A549 (cell line): ENCODE data around the gene CYP26B1. TPM values are rescaled to one million over a fixed set of nuclear protein-coding genes. Genes with fewer than 3 reads are reported as not detected.

Experiments used
- ATAC-seq, 2 experiments: fragments of 200-7000 bp in 1 of 2; fragments of >200 bp in 1 of 2; cut with Nextera tagmentation in 1 of 2; cut with Tn5 transposase in 1 of 2; 3 replicates each; pipeline versions ENCODE4 v1.8.0 to v1.9.1; 2018 to 2020; ENCODE audit warnings: mild to moderate bottlenecking in 1 of 2, moderate library complexity in 1 of 2
- CTCF ChIA-PET: fragments of 300-600 bp; sonication (Branson Sonifier 250); formaldehyde crosslinking; extraction: SDS; loops from one replicate; lab custom pipeline; 2021; ENCODE audit warnings: antibody characterized with exemption, inconsistent platforms; lab: Yijun Ruan, JAX
- POLR2A ChIA-PET: fragments of 350-600 bp; formaldehyde crosslinking; extraction: SDS; loops from one replicate; lab custom pipeline; 2021; ENCODE audit warnings: antibody characterized with exemption, inconsistent platforms; lab: Yijun Ruan, JAX
- DNase-seq, 2 experiments: peaks; one replicate each; pipeline versions ENCODE4 v3.0.0 to v3.0.0-alpha.2; 2011 to 2016; ENCODE audit warnings: low read depth in 1 of 2, low spot score in 1 of 2
- FAIRE-seq: peaks from 2 replicates; lab custom pipeline; 2011; peaks lifted over from hg19 to GRCh38; lab: Jason Lieb, UNC
- H3K27ac ChIP-seq, 2 experiments: fragments of >200 bp; sonication (Bioruptor Twin); formaldehyde crosslinking; 3 replicates each; pipeline ENCODE4 v1.5.1; 2016 to 2017
- H3K4me1 ChIP-seq: fragments of >200 bp; sonication (Bioruptor Twin); formaldehyde crosslinking; 3 replicates; pipeline ENCODE4 v1.6.1; 2016
- H3K4me2 ChIP-seq: fragments of >200 bp; sonication (Bioruptor Twin); formaldehyde crosslinking; 3 replicates; pipeline ENCODE4 v1.6.1; 2016
- H3K4me3 ChIP-seq: fragments of >200 bp; sonication (Bioruptor Twin); formaldehyde crosslinking; 3 replicates; pipeline ENCODE4 v1.5.1; 2016
- H3K9me3 ChIP-seq: fragments of >200 bp; sonication (Bioruptor Twin); formaldehyde crosslinking; 3 replicates; pipeline ENCODE4 v1.6.1; 2016
- ATOH8 ChIP-seq: fragments of 250-450 bp; sonication (Bioruptor Pico); IDR thresholded peaks from 2 replicates; pipeline ENCODE4 v1.5.0; 2020; ENCODE audit warnings: low read depth, mild to moderate bottlenecking, moderate library complexity
- CBX2 ChIP-seq: fragments of 200-600 bp; sonication (generic); IDR thresholded peaks from 2 replicates; pipeline ENCODE4 v1.6.1; 2016; ENCODE audit warnings: low read depth, mild to moderate bottlenecking, borderline replicate concordance
- CHD2 ChIP-seq: fragments of 150-350 bp; IDR thresholded peaks from 2 replicates; pipeline ENCODE4 v1.6.1; 2014; ENCODE audit warnings: low read length; ENCODE audit not compliant: partially characterized antibody
- CHD4 ChIP-seq: fragments of 200-600 bp; sonication (generic); IDR thresholded peaks from 2 replicates; pipeline ENCODE4 v1.6.1; 2016; ENCODE audit warnings: antibody characterized with exemption, mild to moderate bottlenecking, borderline replicate concordance
- EHF ChIP-seq: fragments of 250-450 bp; sonication (Bioruptor Pico); IDR thresholded peaks from 2 replicates; pipeline ENCODE4 v1.5.0; 2020; ENCODE audit warnings: mild to moderate bottlenecking
- EP300 ChIP-seq, 2 experiments: fragments of >200 bp; sonication (Bioruptor Twin); formaldehyde crosslinking; IDR thresholded peaks; 2 replicates in 1 of 2; 3 replicates in 1 of 2; pipeline ENCODE4 v1.6.1; 2016 to 2017
- ESRRA ChIP-seq: fragments of 150-350 bp; IDR thresholded peaks from 2 replicates; pipeline ENCODE4 v1.6.1; 2014; ENCODE audit warnings: mild to moderate bottlenecking, low read length, borderline replicate concordance
- FOXS1 ChIP-seq: fragments of 250-450 bp; sonication (Bioruptor Pico); IDR thresholded peaks from 2 replicates; pipeline ENCODE4 v1.5.0; 2020; ENCODE audit warnings: mild to moderate bottlenecking, moderate library complexity
- GATA3 ChIP-seq: IDR thresholded peaks from 2 replicates; pipeline ENCODE4 v1.6.1; 2012; ENCODE audit warnings: borderline replicate concordance
- HDAC2 ChIP-seq: fragments of 200-600 bp; sonication (generic); IDR thresholded peaks from 2 replicates; pipeline ENCODE4 v1.6.1; 2016
- HMGXB4 ChIP-seq: fragments of 250-450 bp; sonication (Bioruptor Pico); IDR thresholded peaks from 2 replicates; pipeline ENCODE4 v1.5.0; 2021; ENCODE audit warnings: mild to moderate bottlenecking, moderate library complexity, borderline replicate concordance
- MAFK ChIP-seq: fragments of 450-650 bp; IDR thresholded peaks from 2 replicates; pipeline ENCODE4 v1.6.1; 2014; ENCODE audit not compliant: partially characterized antibody
- MAZ ChIP-seq: fragments of 150-350 bp; IDR thresholded peaks from 2 replicates; pipeline ENCODE4 v1.6.1; 2014; ENCODE audit warnings: antibody characterized with exemption, low read depth, low read length, borderline replicate concordance
- NFE2L2 ChIP-seq: fragments of 150-350 bp; conservative IDR thresholded peaks from 2 replicates; pipeline ENCODE4 v1.6.1; 2014; ENCODE audit warnings: low read length
- NR3C1 ChIP-seq: fragments of >200 bp; sonication (Bioruptor Twin); formaldehyde crosslinking; IDR thresholded peaks from 3 replicates; pipeline ENCODE4 v1.6.1; 2017
- PHF8 ChIP-seq: fragments of 200-600 bp; sonication (generic); IDR thresholded peaks from 2 replicates; pipeline ENCODE4 v1.6.1; 2016; ENCODE audit warnings: low read depth, mild to moderate bottlenecking, antibody characterized with exemption, moderate library complexity, borderline replicate concordance
- RNF2 ChIP-seq: fragments of 200-600 bp; sonication (generic); IDR thresholded peaks from 2 replicates; pipeline ENCODE4 v1.6.1; 2016; ENCODE audit warnings: low read depth, mild to moderate bottlenecking, antibody characterized with exemption, moderate library complexity, borderline replicate concordance
- SREBF2 ChIP-seq: fragments of 450-650 bp; IDR thresholded peaks from 2 replicates; pipeline ENCODE4 v1.6.1; 2014; ENCODE audit warnings: mild to moderate bottlenecking, moderate library complexity
- ZC3H11A ChIP-seq: fragments of 450-650 bp; IDR thresholded peaks from 2 replicates; pipeline ENCODE4 v1.6.1; 2014; ENCODE audit warnings: antibody characterized with exemption, mild to moderate bottlenecking
- ZFP36 ChIP-seq: fragments of 450-650 bp; IDR thresholded peaks from 2 replicates; pipeline ENCODE4 v1.6.1; 2014; ENCODE audit warnings: borderline replicate concordance; ENCODE audit not compliant: partially characterized antibody
- ZSCAN20 ChIP-seq: fragments of 250-450 bp; sonication (Bioruptor Pico); IDR thresholded peaks from 2 replicates; pipeline ENCODE4 v1.8.0; 2022; ENCODE audit warnings: mild to moderate bottlenecking, moderate library complexity
- WGBS: methylation state at CpG from one replicate; pipeline ENCODE4 v1.1.6; 2017; ENCODE audit errors: missing lambda C conversion rate; 5-methylcytosine and 5-hydroxymethylcytosine counted together
- polyA plus RNA-seq, 4 experiments: library from polyadenylated mRNA; depleted of rRNA in 3 of 4; stranded (reverse); fragments of >200 nt; fragmentation: RNase III in 1 of 4; extraction: RNeasy Plus Mini Kit Qiagen cat#74134 plus additional on column Dnase treatment in 1 of 4; gene quantifications; 2 replicates in 3 of 4; 3 replicates in 1 of 4; pipeline ENCODE4 v1.2.3, GENCODE V29; 2011 to 2017
- TF ChIP-seq, protein P1 (sequence below): fragments of >200 bp; sonication (Bioruptor Twin); formaldehyde crosslinking; IDR thresholded peaks from 3 replicates; pipeline ENCODE4 v1.5.1; 2016
- TF ChIP-seq, protein P2 (sequence below): IDR thresholded peaks from 2 replicates; pipeline ENCODE4 v1.6.1; 2012

The CYP26B1 gene
- polyA plus RNA-seq, 2 of the 4 experiments (the other 2 are of a cell fraction) = 9.7 to 13.6 TPM

DNA sequence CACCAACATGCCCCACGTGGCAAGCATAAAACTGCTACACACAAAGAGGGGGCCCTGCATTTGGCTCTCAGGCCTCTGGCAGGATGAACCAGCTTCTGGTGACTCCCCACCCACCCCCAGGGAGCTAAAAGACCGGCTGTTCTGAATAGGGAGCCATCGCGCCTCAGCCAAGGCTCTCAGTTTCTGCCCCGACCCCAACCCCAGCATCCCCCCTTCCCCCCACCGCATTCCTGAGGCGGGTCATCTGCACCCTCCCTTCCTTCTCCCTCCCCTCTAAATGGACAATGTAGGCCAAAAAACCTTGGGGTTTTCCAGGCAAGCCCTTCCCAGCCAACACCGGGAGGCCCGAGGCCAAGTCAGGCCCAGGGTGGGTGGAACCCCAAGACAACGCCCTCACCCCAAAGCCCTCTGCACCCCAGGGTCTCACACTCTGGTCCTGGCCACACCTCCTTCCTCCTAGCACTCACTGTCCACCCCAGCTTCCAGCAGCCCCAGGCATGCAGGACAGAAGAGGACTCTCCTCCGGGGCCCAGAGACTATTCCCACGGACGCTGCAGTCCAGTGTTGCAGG is 5.7 kb downstream of the CYP26B1 start:
- CTCF ChIA-PET = interaction anchor here (1.0 to 2.4 kb wide), 4 partner anchors 8 to 596 kb away, joined by 3 to 6 read pairs (median 4); no protein-coding TSS in a partner anchor
- peaks cover 52% of the 10 kb centered on the region for H3K4me1 ChIP-seq
- ATAC-seq (no peak), FAIRE-seq (no peak), DNase-seq (no peak)
- POLR2A ChIA-PET = no interaction called here
- 92% methylated on average over 8 of the region's 13 CpGs for WGBS
- H3K27ac ChIP-seq = no peak overlapping the region
- H3K9me3 ChIP-seq = no peaks in the 10 kb centered on the region
- H3K4me3 ChIP-seq = no peak overlapping the region
- no peak for TF ChIP-seq EP300 (IDR thresholded peaks at IDR 0.05)
- no peak for TF ChIP-seq NFE2L2
- TF ChIP-seq EHF (CRISPR knock-in tag) = no peak
- no peak for TF ChIP-seq GATA3
- no peak for TF ChIP-seq ZSCAN20 (CRISPR knock-in tag)
- no peak for TF ChIP-seq CBX2
- no peak for TF ChIP-seq HMGXB4
- H3K4me2 ChIP-seq = no peak overlapping the region

GRCh38 chr2:72141032-72141645 is 6.5 kb downstream of the CYP26B1 start:
- FAIRE-seq = no peak
- POLR2A ChIA-PET = no interaction called here
- Histone ChIP-seq H3K4me3 (no peak overlapping the region), H3K9me3 (no peaks in the 10 kb centered on the region), H3K27ac (no peak overlapping the region), H3K4me1 (peaks cover 44% of the 10 kb centered on the region), H3K4me2 (no peak overlapping the region)
- DNase-seq = no peak
- WGBS = 98% methylated on average over 5 of the region's 5 CpGs
- TF ChIP-seq ZFP36 (no peak), NR3C1 (no peak), CHD4 (no peak), ZC3H11A (no peak), ATOH8 (CRISPR knock-in tag) (no peak), FOXS1 (CRISPR knock-in tag) (no peak), ESRRA (no peak), SREBF2 (no peak), PHF8 (no peak), HDAC2 (no peak), RNF2 (no peak)
- TF ChIP-seq, protein P1, sequence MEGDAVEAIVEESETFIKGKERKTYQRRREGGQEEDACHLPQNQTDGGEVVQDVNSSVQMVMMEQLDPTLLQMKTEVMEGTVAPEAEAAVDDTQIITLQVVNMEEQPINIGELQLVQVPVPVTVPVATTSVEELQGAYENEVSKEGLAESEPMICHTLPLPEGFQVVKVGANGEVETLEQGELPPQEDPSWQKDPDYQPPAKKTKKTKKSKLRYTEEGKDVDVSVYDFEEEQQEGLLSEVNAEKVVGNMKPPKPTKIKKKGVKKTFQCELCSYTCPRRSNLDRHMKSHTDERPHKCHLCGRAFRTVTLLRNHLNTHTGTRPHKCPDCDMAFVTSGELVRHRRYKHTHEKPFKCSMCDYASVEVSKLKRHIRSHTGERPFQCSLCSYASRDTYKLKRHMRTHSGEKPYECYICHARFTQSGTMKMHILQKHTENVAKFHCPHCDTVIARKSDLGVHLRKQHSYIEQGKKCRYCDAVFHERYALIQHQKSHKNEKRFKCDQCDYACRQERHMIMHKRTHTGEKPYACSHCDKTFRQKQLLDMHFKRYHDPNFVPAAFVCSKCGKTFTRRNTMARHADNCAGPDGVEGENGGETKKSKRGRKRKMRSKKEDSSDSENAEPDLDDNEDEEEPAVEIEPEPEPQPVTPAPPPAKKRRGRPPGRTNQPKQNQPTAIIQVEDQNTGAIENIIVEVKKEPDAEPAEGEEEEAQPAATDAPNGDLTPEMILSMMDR = no peak
- CTCF ChIA-PET = interaction anchor here (0.7 to 4.5 kb wide), 6 partner anchors 9 to 217 kb away, joined by 3 to 37 read pairs (median 4); no protein-coding TSS in a partner anchor
- ATAC-seq = no peak

DNA sequence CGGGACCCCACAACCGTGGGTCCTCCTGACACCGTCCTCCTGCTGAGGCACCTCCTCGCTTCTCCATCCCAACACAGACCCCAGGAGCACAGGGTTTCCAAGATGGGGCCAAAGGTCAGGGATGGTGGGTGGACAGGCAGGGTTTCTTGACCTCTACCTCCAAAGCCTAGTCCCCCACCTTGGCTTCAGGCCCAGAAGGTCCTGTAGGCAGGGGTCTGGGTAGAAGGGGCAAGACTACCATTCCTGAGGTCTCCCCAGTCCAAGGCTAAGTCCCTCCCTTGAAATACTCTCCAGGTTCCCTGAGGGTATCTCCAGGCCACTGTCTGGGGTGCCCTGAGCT is 7.1 kb downstream of the CYP26B1 start:
- DNase-seq (no peak), ATAC-seq (no peak), FAIRE-seq (no peak)
- WGBS = 90% methylated on average over 4 of the region's 4 CpGs
- CTCF ChIA-PET = interaction anchor here (0.7 to 4.5 kb wide), 6 partner anchors 8 to 362 kb away, joined by 3 to 37 read pairs (median 3); no protein-coding TSS in a partner anchor
- Histone ChIP-seq H3K4me1 (peaks cover 39% of the 10 kb centered on the region), H3K9me3 (no peaks in the 10 kb centered on the region), H3K4me3 (no peak overlapping the region), H3K27ac (no peak overlapping the region), H3K4me2 (no peak overlapping the region)
- POLR2A ChIA-PET = no interaction called here
- TF ChIP-seq CHD2 = no peak
- TF ChIP-seq, protein P2, sequence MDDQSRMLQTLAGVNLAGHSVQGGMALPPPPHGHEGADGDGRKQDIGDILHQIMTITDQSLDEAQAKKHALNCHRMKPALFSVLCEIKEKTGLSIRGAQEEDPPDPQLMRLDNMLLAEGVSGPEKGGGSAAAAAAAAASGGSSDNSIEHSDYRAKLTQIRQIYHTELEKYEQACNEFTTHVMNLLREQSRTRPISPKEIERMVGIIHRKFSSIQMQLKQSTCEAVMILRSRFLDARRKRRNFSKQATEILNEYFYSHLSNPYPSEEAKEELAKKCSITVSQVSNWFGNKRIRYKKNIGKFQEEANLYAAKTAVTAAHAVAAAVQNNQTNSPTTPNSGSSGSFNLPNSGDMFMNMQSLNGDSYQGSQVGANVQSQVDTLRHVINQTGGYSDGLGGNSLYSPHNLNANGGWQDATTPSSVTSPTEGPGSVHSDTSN = no peak
- no peak for TF ChIP-seq MAZ
- TF ChIP-seq MAFK = no peak
- TF ChIP-seq EP300 (IDR thresholded peaks at IDR 0.05) = no peak
